Urothelium cell line (cell line): ENCODE measurements around the gene SLC35F3.
"Not testable (repeated sequence)": the region's sequence is repeated elsewhere in the genome, so short reads cannot be mapped to it uniquely, and the experiment has no call there.

ENCODE experiments used
- DNase-seq: peaks from one replicate; pipeline ENCODE4 v3.0.0; 2011; ENCODE audit warnings: low spot score, mixed read lengths
- FAIRE-seq: peaks from 2 replicates; lab custom pipeline; 2011; peaks lifted over from hg19 to GRCh38; lab: Jason Lieb, UNC

Gene SLC35F3

DNA sequence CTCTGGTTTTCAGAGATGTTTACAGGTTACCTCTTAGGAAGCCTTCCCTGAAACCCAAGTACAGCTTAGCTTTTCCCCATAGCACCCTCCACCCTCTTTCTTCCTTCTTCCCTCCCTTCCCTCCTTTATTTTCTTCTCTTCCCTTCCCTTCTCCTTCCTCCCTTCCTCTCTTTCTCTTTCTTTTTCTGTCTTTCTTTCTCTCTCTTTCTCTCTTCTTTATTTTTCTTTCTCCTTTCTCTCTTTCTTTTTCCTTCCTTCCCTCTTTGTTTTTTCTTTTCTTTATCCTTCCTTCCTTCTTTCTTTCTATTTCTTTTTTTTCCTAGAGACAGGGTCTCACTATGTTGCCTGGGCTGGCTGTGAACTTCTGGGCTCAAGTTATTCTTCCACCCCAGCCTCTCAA lies 231.6 kb downstream of the SLC35F3 start:
- FAIRE-seq = no peak
- DNase-seq = no peak

- peak; percentile 76 for DNase-seq
- no peak for FAIRE-seq
These were observed 235.5 kb downstream of the SLC35F3 start for GRCh38 chr1:234139966-234140365.

- DNase-seq (no peak), FAIRE-seq (no peak)
These were observed 235.9 kb downstream of the SLC35F3 start for GRCh38 chr1:234140388-234140787.

- no peak for FAIRE-seq
These were observed 236.5 kb downstream of the SLC35F3 start for GRCh38 chr1:234141006-234141405.

DNA sequence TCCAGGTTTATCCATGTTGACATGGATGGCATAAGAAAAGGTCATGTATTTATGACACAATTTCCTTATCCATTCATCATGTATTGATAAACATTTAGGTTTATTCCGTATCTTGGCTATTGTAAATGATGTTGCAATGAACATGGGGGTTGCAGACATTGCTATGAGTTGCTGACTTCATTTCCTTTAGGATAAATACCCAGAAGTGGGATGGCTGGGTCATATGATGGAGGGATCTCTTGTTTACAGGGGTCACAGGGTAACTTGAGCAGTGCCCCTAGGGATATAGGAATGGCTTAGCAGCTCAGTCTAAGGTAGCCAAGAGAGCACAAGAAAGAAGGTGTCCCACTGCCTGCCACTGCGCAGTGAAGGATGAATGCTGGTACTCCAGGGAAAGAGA lies 239.2 kb downstream of the SLC35F3 start:
- FAIRE-seq (no peak), DNase-seq (no peak)

More at GRCh38 chr1:234141006-234141405, 236.5 kb downstream of the SLC35F3 start:
- DNase-seq = no peak

DNA sequence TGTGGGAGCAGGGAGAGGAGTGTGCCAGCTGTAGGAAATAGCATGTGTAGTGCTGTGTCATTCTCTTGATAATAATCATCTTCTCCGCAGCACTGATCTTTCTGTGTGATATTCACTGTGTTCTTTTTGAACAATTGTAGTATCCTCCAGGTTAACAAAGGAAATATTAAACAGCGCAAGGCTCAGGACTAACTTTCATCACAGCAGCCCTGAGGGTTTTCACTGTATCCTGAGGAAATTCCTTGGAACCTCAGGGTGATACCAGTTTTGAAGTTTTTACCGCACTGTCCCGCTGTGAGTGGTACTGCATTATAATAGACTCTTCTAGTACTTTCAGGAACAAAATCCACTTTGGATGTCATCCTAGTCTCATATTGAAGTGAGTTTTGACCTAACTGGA lies 240.4 kb downstream of the SLC35F3 start:
- DNase-seq (no peak), FAIRE-seq (no peak)

DNA sequence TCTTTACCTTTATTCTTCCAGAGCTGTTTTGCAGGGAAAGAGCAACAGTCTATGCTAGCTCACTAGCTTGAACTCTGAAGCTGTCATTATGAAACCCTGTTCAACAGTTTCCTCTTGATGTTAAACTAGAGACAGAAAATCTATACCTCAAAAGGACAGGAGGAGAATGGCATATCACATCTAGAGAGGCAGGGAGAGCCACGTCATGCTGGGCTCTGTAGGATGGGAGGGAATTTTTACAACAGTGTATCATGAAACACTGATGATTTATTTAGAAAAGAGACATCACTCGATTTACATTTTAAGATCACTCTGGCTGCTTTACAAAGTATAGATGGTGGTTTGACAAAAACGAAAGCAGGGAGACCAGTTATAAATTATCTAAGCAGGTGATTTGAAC lies 243.9 kb downstream of the SLC35F3 start:
- DNase-seq (no peak), FAIRE-seq (no peak)

DNA sequence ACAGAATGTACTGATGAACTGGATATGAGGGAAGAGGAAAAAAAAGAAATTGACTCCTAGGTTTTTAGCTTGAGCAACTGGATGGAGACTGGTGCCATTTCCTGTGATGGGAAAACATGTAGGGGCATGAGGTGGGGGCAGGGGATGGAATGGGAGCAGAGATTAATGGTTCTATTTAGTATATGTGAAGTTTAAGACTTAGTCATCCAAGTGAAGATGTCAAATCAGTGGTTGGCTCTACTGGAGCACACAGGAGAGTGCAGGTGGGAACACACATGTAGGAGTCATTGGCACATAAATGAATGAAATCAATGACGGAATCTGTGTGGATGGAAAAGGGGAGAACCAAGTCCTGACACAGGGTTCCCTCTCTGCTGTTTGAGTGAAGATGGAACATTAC lies 244.3 kb downstream of the SLC35F3 start:
- no peak for DNase-seq
- no peak for FAIRE-seq

DNA sequence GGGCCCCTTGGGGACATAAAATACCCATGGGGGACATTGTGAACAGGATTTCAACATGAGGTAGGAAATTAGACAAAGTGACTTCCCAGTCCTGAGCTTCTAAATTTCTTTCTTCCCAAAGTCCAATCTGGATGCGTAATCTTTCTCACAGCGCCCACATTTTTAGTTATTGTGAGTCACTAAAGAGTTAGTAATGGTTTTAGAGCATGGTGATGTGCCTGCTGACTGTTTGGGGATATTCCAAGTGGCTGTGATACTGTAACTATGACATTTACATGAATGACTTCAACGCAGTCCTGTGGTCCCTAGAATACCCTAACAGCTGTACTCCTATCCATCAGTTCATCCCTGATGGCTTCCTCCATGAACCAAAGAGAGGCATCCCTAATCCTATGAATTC lies 244.7 kb downstream of the SLC35F3 start:
- FAIRE-seq (no peak), DNase-seq (no peak)

- DNase-seq (no peak), FAIRE-seq (no peak)
These were observed 246.4 kb downstream of the SLC35F3 start for GRCh38 chr1:234150892-234151291.

DNA sequence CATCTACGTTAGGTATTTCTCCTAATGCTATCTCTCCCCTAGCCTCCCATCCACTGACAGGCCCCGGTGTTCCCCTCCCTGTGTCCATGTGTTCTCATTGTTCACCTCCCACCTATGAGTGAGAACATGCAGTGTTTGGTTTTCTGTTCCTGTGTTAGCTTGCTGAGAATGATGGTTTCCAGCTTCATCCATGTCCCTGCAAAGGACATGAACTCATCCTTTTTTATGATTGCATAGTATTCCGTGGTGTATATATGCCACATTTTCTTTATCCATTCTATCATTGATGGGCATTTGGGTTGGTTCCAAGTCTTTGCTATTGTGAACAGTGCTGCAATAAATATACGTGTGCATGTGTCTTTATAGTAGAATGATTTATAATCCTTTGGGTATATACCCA lies 247.9 kb downstream of the SLC35F3 start:
- DNase-seq, FAIRE-seq: not testable (repeated sequence)

GRCh38 chr1:234154320-234155251 lies 250.1 kb downstream of the SLC35F3 start:
- DNase-seq (peak; percentile 66), FAIRE-seq (no peak)

DNA sequence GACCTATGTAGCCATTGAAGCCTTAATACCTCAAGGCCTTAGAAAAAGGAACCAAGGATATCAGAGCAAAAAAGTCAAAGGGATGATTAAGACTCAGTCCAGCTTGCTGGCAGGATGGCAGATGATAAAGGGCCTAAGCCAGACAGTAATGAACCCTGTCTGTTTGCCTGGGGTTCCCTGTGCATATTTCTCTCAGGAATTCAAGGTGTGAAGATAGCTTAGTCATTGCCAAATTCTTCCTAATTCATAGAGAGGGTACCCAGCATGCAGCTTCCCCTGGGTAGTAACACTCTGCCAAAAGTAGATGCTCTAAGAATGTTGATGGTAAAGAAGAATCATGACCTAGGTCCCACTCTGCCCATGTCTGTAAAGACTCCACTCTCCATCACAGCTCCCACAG lies 258.2 kb downstream of the SLC35F3 start:
- DNase-seq = no peak
- FAIRE-seq = no peak

DNA sequence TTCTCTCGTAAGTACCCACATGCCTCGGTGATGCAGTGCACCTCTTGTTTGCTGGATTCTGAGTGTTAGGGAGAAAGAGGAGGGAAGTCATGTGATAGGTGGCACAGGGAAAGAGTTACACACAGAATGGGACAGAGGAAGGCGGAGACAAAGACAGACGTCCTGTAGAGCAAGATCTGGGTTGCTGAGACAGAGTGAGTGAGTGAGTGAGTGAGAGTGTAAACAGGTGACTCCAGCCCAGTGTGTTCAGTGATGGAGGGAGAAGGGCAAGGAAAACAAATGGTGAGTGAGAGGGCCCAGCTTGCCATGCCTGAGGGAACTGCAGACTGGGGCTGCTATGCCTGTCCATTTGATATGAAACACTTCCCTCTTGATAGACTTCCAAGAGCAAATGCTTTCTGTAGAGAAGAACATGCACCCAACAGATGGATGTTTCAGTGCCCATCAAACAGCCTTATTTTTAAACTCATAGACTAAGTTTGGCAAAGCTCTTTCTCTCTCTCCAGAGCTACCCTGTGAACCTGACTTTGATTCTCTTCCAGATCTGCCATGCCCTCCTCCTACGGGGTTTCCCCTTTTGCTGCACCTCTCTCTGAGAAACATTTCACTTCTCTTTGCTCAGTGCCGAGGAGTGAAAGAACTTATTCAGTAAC lies 258.9 kb downstream of the SLC35F3 start:
- DNase-seq (no peak), FAIRE-seq (no peak)

GRCh38 chr1:234164098-234164709 lies 259.7 kb downstream of the SLC35F3 start:
- FAIRE-seq (no peak), DNase-seq (no peak)

DNA sequence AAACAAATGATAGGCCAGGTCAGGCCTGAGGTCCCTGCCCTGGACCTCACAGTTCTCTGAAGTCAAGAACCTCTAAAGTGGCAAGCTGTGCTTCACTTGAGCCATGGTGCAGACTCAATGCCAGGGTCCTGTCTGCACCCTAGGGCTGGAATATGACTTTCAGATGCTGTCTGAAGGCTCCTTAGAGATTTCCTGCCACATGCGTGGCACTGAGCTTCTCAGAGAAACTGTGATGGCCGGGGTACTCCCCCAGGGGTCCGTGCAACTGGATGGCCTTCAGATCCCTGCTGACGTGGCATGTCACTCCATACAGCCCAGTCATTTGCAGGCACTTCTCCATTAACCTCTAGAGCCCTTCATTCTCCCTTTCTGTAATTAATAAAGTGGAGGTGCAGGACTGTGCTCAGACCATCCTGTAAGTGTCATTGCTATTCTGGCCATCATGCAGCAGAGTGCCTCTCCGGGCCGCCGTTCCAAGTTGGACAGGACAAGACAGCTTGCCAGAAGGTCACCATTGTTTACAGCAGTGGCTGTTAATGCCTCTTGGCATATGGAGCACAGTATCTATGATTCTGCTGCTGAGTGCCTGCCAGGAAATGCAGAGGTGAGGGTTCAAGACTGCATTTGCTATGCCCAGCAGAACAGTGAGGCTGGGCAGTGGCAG lies 263.7 kb downstream of the SLC35F3 start:
- DNase-seq = no peak
- no peak for FAIRE-seq

DNA sequence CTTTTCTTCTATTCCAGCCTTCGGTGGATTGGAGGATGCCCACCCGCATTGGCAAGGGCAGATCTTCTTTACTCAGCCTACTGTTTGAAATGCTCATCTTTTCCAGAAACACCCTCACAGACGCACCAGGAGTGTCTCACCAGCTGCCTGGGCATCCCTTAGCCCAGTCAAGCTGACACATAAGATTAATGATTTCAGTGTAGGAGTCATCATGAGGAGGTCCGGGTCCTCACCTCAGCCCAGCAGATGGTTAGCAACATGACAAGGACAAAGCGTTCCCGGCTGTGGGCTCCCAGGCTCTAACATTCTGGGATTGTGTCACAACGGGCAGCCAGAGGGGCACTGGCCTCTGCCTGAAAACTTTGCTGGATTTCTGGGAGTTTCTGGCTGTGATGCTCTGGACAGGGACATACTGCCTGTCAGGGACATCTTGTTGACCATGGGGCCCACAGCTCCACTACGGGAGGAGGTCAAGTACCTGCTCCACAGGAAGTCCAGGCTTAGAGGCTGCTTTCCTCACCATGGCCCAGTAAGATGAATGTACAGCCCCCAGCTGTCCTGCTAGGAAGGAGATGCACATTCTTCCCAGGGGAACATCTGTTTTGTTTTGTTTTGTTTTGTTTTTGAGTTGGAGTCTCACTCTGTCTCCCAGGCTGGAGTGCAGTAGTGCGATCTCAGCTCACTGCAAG lies 264.8 kb downstream of the SLC35F3 start:
- DNase-seq (no peak), FAIRE-seq (no peak)

- no peak for FAIRE-seq
These were observed 265.6 kb downstream of the SLC35F3 start for GRCh38 chr1:234170067-234170466.

DNA sequence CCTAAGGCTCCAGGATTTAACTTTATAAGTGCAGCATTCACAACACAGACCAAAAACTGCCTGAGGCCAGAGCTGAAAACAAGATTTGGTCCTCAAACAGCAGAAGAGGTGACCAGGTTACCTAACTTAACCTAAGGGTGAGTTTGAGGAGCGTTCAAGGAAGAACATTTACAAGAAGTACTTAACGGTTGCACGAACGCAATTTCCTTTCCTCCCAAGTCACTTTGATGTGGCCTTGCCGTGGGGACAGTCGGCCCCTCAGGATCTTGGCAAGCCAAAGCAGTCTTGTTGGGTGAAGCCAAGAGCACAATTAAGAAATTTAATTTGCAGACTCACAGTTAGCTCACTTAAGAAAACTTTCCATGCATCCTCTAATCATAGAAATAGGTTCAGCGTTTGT lies 266.1 kb downstream of the SLC35F3 start:
- DNase-seq (no peak), FAIRE-seq (no peak)

More at GRCh38 chr1:234170067-234170466, 265.6 kb downstream of the SLC35F3 start:
- DNase-seq = no peak

GRCh38 chr1:234173968-234174367 lies 269.5 kb downstream of the SLC35F3 start:
- FAIRE-seq = no peak
- no peak for DNase-seq

GRCh38 chr1:234175363-234175762 lies 270.9 kb downstream of the SLC35F3 start:
- FAIRE-seq (no peak), DNase-seq (no peak)
